Inferior parietal cortex (tissue), 1 donor: Measurements from ENCODE around the gene CYP24A1.
"Not testable (repeated sequence)": the region's sequence is repeated elsewhere in the genome, so short reads cannot be mapped to it uniquely, and the experiment has no call there.

Experiments used
- DNase-seq: peaks from one replicate; pipeline ENCODE4 v3.0.0-alpha.2; 2016; ENCODE audit errors: extremely low spot score

CYP24A1 gene

GRCh38 chr20:54134445-54135220, 39.2 kb downstream of the CYP24A1 start:
- no peak for DNase-seq

GRCh38 chr20:54133434-54134427, 40.1 kb downstream of the CYP24A1 start:
- no peak for DNase-seq

- no peak for DNase-seq
Observed at GRCh38 chr20:54132612-54133433, 41.0 kb downstream of the CYP24A1 start.

GRCh38 chr20:54131675-54132611, 41.8 kb downstream of the CYP24A1 start:
- no peak for DNase-seq

- DNase-seq: not testable (repeated sequence)
Observed at GRCh38 chr20:54131125-54131524, 42.7 kb downstream of the CYP24A1 start.

GRCh38 chr20:54129350-54129749, 44.4 kb downstream of the CYP24A1 start:
- no peak for DNase-seq

GRCh38 chr20:54127855-54128574, 45.8 kb downstream of the CYP24A1 start:
- no peak for DNase-seq

GRCh38 chr20:54126806-54127655, 46.8 kb downstream of the CYP24A1 start:
- DNase-seq: no peak

GRCh38 chr20:54126328-54126727, 47.5 kb downstream of the CYP24A1 start:
- DNase-seq: not testable (repeated sequence)

GRCh38 chr20:54123587-54124180, 50.1 kb downstream of the CYP24A1 start:
- no peak for DNase-seq

GRCh38 chr20:54122681-54123586, 50.9 kb downstream of the CYP24A1 start:
- DNase-seq: no peak

- no peak for DNase-seq
Observed at GRCh38 chr20:54122189-54122588, 51.6 kb downstream of the CYP24A1 start.

- DNase-seq: no peak
Observed at GRCh38 chr20:54119744-54120143, 54.0 kb downstream of the CYP24A1 start.

- no peak for DNase-seq
Observed at GRCh38 chr20:54118220-54119001, 55.4 kb downstream of the CYP24A1 start.

- DNase-seq: no peak
Observed at GRCh38 chr20:54116550-54117235, 57.1 kb downstream of the CYP24A1 start.
